Activated CD4-positive, alpha-beta T cell treated with anti-CD3 and anti-CD28 coated beads for 36 hours (primary cell): Measurements from ENCODE around the gene GPA33. TPM values are rescaled to one million over a fixed set of nuclear protein-coding genes. Genes with fewer than 3 reads are reported as not detected.

Experiments
- ATAC-seq: fragments of 200-7000 bp; cut with Tn5 transposase; one replicate; pipeline ENCODE4 v1.10.0; 2021; ENCODE audit warnings: mild to moderate bottlenecking, moderate library complexity
- CTCF ChIA-PET: fragments of 350-600 bp; sonication (Branson Sonifier 250); formaldehyde crosslinking; loops from one replicate; lab custom pipeline; 2021; ENCODE audit warnings: antibody characterized with exemption; lab: Charles Lee
- POLR2A ChIA-PET: fragments of 350-600 bp; sonication (Branson Sonifier 250); formaldehyde crosslinking; loops from one replicate; lab custom pipeline; 2021; ENCODE audit warnings: antibody characterized with exemption, inconsistent platforms; lab: Charles Lee
- DNase-seq: peaks from one replicate; pipeline ENCODE4 v3.0.0-alpha.2; 2020
- H3K27ac Mint-ChIP-seq: one replicate; pipeline ENCODE4 v1.8.0; 2021; ENCODE audit warnings: mixed read lengths
- H3K27me3 Mint-ChIP-seq: one replicate; pipeline ENCODE4 v1.8.0; 2021; ENCODE audit warnings: mixed read lengths
- H3K36me3 Mint-ChIP-seq: one replicate; pipeline ENCODE4 v1.8.0; 2021; ENCODE audit warnings: low read depth, mixed read lengths
- H3K4me1 Mint-ChIP-seq: one replicate; pipeline ENCODE4 v1.8.0; 2021; ENCODE audit warnings: mixed read lengths
- H3K4me3 Mint-ChIP-seq: one replicate; pipeline ENCODE4 v1.8.0; 2021; ENCODE audit warnings: mild to moderate bottlenecking, moderate library complexity, mixed read lengths
- H3K9me3 Mint-ChIP-seq: one replicate; pipeline ENCODE4 v1.8.0; 2021; ENCODE audit warnings: low read depth, mixed read lengths
- intact Hi-C, 2 experiments: fragments of 100-400 bp; cut with DNase I in 1 of 2; cut with micrococcal nuclease in 1 of 2; formaldehyde crosslinking; loops; one replicate each; pipeline versions ENCODE4 v1.14.2 to v1.15.1; 2022 to 2024; cut with DNase I, micrococcal nuclease
- total RNA-seq, 2 experiments: library from RNA; stranded (reverse); gene quantifications; one replicate each; pipeline ENCODE4 v1.2.3, GENCODE V29; 2021

Gene GPA33
- total RNA-seq, 2 experiments from 2014 or later, result 0.39 to 0.56 TPM

GRCh38 chr1:167102906-167103573 is 12.9 kb upstream of the GPA33 start:
- no peak overlapping the region for H3K27ac Mint-ChIP-seq
- no peak for DNase-seq
- no peak for ATAC-seq
- ChIA-PET CTCF (interaction anchor here (0.6 to 1.2 kb wide), 5 partner anchors 10 to 76 kb away, joined by 3 to 4 read pairs (median 3); no protein-coding TSS in a partner anchor), POLR2A (interaction anchor here (0.6 to 0.7 kb wide), 2 partner anchors 117 to 713 kb away, joined by 4 read pairs; partner anchors contain the start of gene POU2F1)
- intact Hi-C loops, result loop anchor here in 1 of 2 experiments (10.0 kb wide), 1 partner anchor 102 kb away; no protein-coding TSS in a partner anchor
- H3K27me3 Mint-ChIP-seq, result no peaks in the 10 kb centered on the region
- H3K36me3 Mint-ChIP-seq, result no peaks in the 10 kb centered on the region
- H3K4me3 Mint-ChIP-seq, result no peak overlapping the region
- H3K9me3 Mint-ChIP-seq, result no peaks in the 10 kb centered on the region
- peaks cover 38% of the 10 kb centered on the region for H3K4me1 Mint-ChIP-seq

GRCh38 chr1:167101754-167102153 is 11.6 kb upstream of the GPA33 start:
- ChIA-PET POLR2A (interaction anchor here (0.6 kb wide), 1 partner anchor 40 kb away, joined by 3 read pairs; no protein-coding TSS in a partner anchor), CTCF (no interaction called here)
- Mint-ChIP-seq H3K27me3 (no peaks in the 10 kb centered on the region), H3K4me1 (peaks cover 35% of the 10 kb centered on the region), H3K27ac (no peak overlapping the region), H3K9me3 (no peaks in the 10 kb centered on the region), H3K4me3 (no peak overlapping the region), H3K36me3 (no peaks in the 10 kb centered on the region)
- ATAC-seq, result no peak
- intact Hi-C loops, result loop anchor here in 1 of 2 experiments (10.0 kb wide), 1 partner anchor 103 kb away; no protein-coding TSS in a partner anchor
- no peak for DNase-seq

- Mint-ChIP-seq H3K27ac (no peak overlapping the region), H3K9me3 (no peaks in the 10 kb centered on the region), H3K4me3 (no peak overlapping the region), H3K27me3 (no peaks in the 10 kb centered on the region), H3K36me3 (no peaks in the 10 kb centered on the region), H3K4me1 (peaks cover 33% of the 10 kb centered on the region)
- ChIA-PET POLR2A (no interaction called here), CTCF (no interaction called here)
- DNase-seq, result no peak
- intact Hi-C loops, result loop anchor here in 1 of 2 experiments (10.0 kb wide), 1 partner anchor 104 kb away; no protein-coding TSS in a partner anchor
- no peak for ATAC-seq
Observed at GRCh38 chr1:167100730-167101129, 10.6 kb upstream of the GPA33 start.

GRCh38 chr1:167099851-167100250 is 9.7 kb upstream of the GPA33 start:
- POLR2A ChIA-PET, result no interaction called here
- Mint-ChIP-seq H3K4me3 (no peak overlapping the region), H3K27ac (no peak overlapping the region), H3K9me3 (no peaks in the 10 kb centered on the region), H3K27me3 (no peaks in the 10 kb centered on the region), H3K4me1 (peaks cover 32% of the 10 kb centered on the region), H3K36me3 (no peaks in the 10 kb centered on the region)
- ATAC-seq (no peak), DNase-seq (no peak)
- CTCF ChIA-PET, result interaction anchor here (0.6 kb wide), 1 partner anchor 185 kb away, joined by 6 read pairs; no protein-coding TSS in a partner anchor
- intact Hi-C loops, result loop anchor here in 1 of 2 experiments (10.0 kb wide), 1 partner anchor 105 kb away; no protein-coding TSS in a partner anchor

- intact Hi-C loops, result no loop called here
- H3K4me3 Mint-ChIP-seq, result no peak overlapping the region
Observed at GRCh38 chr1:167095368-167095767, 5.2 kb upstream of the GPA33 start.

GRCh38 chr1:167094690-167095089 is 4.5 kb upstream of the GPA33 start:
- CTCF ChIA-PET, result no interaction called here
- intact Hi-C loops, result no loop called here
- H3K27me3 Mint-ChIP-seq, result no peaks in the 10 kb centered on the region
- ATAC-seq, result no peak
- no peaks in the 10 kb centered on the region for H3K9me3 Mint-ChIP-seq
- H3K4me1 Mint-ChIP-seq, result peaks cover 22% of the 10 kb centered on the region
- peaks cover 2% of the 10 kb centered on the region for H3K36me3 Mint-ChIP-seq
- no peak overlapping the region for H3K27ac Mint-ChIP-seq
- POLR2A ChIA-PET, result no interaction called here
- no peak overlapping the region for H3K4me3 Mint-ChIP-seq
- no peak for DNase-seq

More at GRCh38 chr1:167095368-167095767, 5.2 kb upstream of the GPA33 start:
- ATAC-seq, result no peak
- ChIA-PET POLR2A (no interaction called here), CTCF (no interaction called here)
- peak overlapping the region; percentile 5 for H3K27ac Mint-ChIP-seq
- DNase-seq, result peak; percentile 19
- no peaks in the 10 kb centered on the region for H3K27me3 Mint-ChIP-seq
- H3K36me3 Mint-ChIP-seq, result no peaks in the 10 kb centered on the region
- H3K9me3 Mint-ChIP-seq, result no peaks in the 10 kb centered on the region
- peaks cover 15% of the 10 kb centered on the region for H3K4me1 Mint-ChIP-seq

- no peak for DNase-seq
Observed at GRCh38 chr1:167093846-167094516, 3.8 kb upstream of the GPA33 start, which contains the start of gene STYXL2. STYXL2 (plus strand) TSS chr1:167094075; CDS start chr1:167094850, 775 bp downstream.

GRCh38 chr1:167092653-167093052 is 2.5 kb upstream of the GPA33 start:
- Mint-ChIP-seq H3K9me3 (no peaks in the 10 kb centered on the region), H3K27ac (no peak overlapping the region), H3K27me3 (no peaks in the 10 kb centered on the region), H3K4me1 (peaks cover 40% of the 10 kb centered on the region), H3K4me3 (no peak overlapping the region), H3K36me3 (peaks cover 2% of the 10 kb centered on the region)
- ATAC-seq (no peak), DNase-seq (no peak)
- ChIA-PET POLR2A (no interaction called here), CTCF (interaction anchor here (0.6 to 1.5 kb wide), 8 partner anchors 8 to 352 kb away, joined by 3 to 4 read pairs (median 3); no protein-coding TSS in a partner anchor)
- intact Hi-C loops, result no loop called here

More at GRCh38 chr1:167093846-167094516, 3.8 kb upstream of the GPA33 start, which contains the start of gene STYXL2:
- intact Hi-C loops, result no loop called here
- H3K9me3 Mint-ChIP-seq, result no peaks in the 10 kb centered on the region
- H3K4me3 Mint-ChIP-seq, result no peak within 1 kb of the TSS
- H3K4me1 Mint-ChIP-seq, result peaks cover 29% of the 10 kb centered on the region
- H3K27ac Mint-ChIP-seq, result no peak within 1 kb of the TSS
- H3K27me3 Mint-ChIP-seq, result no peaks in the 10 kb centered on the region
- peaks cover 2% of the 10 kb centered on the region for H3K36me3 Mint-ChIP-seq
- no peak for ATAC-seq
- ChIA-PET CTCF (interaction anchor here (0.8 to 1.5 kb wide), 3 partner anchors 9 to 173 kb away, joined by 3 to 5 read pairs (median 3); no protein-coding TSS in a partner anchor), POLR2A (no interaction called here)

GRCh38 chr1:167089939-167090313 is 251 bp downstream of the GPA33 start:
- ATAC-seq (no peak), DNase-seq (no peak)
- H3K9me3 Mint-ChIP-seq, result no peaks in the 10 kb centered on the region
- no peak overlapping the region for H3K4me3 Mint-ChIP-seq
- ChIA-PET POLR2A (no interaction called here), CTCF (interaction anchor here (0.6 to 1.9 kb wide), 4 partner anchors 22 to 180 kb away, joined by 3 to 8 read pairs (median 4); no protein-coding TSS in a partner anchor)
- H3K36me3 Mint-ChIP-seq, result peaks cover 2% of the 10 kb centered on the region
- H3K27ac Mint-ChIP-seq, result peak overlapping the region; percentile 90
- peaks cover 44% of the 10 kb centered on the region for H3K4me1 Mint-ChIP-seq
- H3K27me3 Mint-ChIP-seq, result no peaks in the 10 kb centered on the region
- intact Hi-C loops, result no loop called here

GRCh38 chr1:167088746-167089417 is 1.3 kb downstream of the GPA33 start:
- Mint-ChIP-seq H3K27me3 (no peaks in the 10 kb centered on the region), H3K9me3 (no peaks in the 10 kb centered on the region), H3K27ac (peak overlapping the region; percentile 51), H3K4me3 (no peak overlapping the region), H3K36me3 (peaks cover 2% of the 10 kb centered on the region), H3K4me1 (peaks cover 43% of the 10 kb centered on the region)
- CTCF ChIA-PET, result interaction anchor here (0.5 to 1.7 kb wide), 4 partner anchors 31 to 179 kb away, joined by 3 to 4 read pairs (median 4); no protein-coding TSS in a partner anchor
- ATAC-seq, result no peak
- DNase-seq, result no peak
- intact Hi-C loops, result no loop called here
- POLR2A ChIA-PET, result no interaction called here

GRCh38 chr1:167086768-167087167 is 3.4 kb downstream of the GPA33 start:
- DNase-seq (no peak), ATAC-seq (no peak)
- peaks cover 2% of the 10 kb centered on the region for H3K36me3 Mint-ChIP-seq
- no peak overlapping the region for H3K27ac Mint-ChIP-seq
- ChIA-PET POLR2A (no interaction called here), CTCF (no interaction called here)
- H3K9me3 Mint-ChIP-seq, result no peaks in the 10 kb centered on the region
- H3K27me3 Mint-ChIP-seq, result no peaks in the 10 kb centered on the region
- H3K4me1 Mint-ChIP-seq, result peaks cover 43% of the 10 kb centered on the region
- intact Hi-C loops, result no loop called here
- H3K4me3 Mint-ChIP-seq, result no peak overlapping the region
